ENCODE results near the gene POLR1G. TPM values are rescaled to one million over a fixed set of nuclear protein-coding genes. Genes with fewer than 3 reads are reported as not detected.

The POLR1G gene
- total RNA-seq, 4 donors from 2014 or later = 4.0 to 8.1 (median 5.6) TPM

- no peak for TF ChIP-seq POLR2A (IDR thresholded peaks at IDR 0.05)
- no peak for TF ChIP-seq CTCF (IDR thresholded peaks at IDR 0.05)
- DNase-seq (ENCODE audit: low spot score in 2 of 2) = no peak
- peak overlapping the region; percentile 50 for H3K4me3 ChIP-seq (ENCODE audit: low read depth, poor library complexity, severe bottlenecking)
- intact Hi-C loops (cut with DNase I; ENCODE audit: low total_unique reads) = no loop called here
- WGBS, 2 donors = 12 to 18% methylated on average over 5 of the region's 5 CpGs
These were observed 43.5 kb downstream of the POLR1G start for GRCh38 chr19:45450012-45450333.

- DNase-seq (ENCODE audit: low spot score in 2 of 2) = peak in 1 of 2 donors; percentile 93
- intact Hi-C loops (cut with DNase I; ENCODE audit: low total_unique reads) = no loop called here
- 1 to 2% methylated on average over 20 to 28 of the region's 28 CpGs for WGBS, 2 donors
- TF ChIP-seq CTCF (IDR thresholded peaks at IDR 0.05) = no peak
- TF ChIP-seq POLR2A (IDR thresholded peaks at IDR 0.05) = no peak
- H3K4me3 ChIP-seq (ENCODE audit: low read depth, poor library complexity, severe bottlenecking) = peak overlapping the region; percentile 42
These were observed 44.8 kb downstream of the POLR1G start for GRCh38 chr19:45451131-45451849.

GRCh38 chr19:45451850-45452387, 45.5 kb downstream of the POLR1G start:
- DNase-seq (ENCODE audit: low spot score in 2 of 2) = no peak
- intact Hi-C loops (cut with DNase I; ENCODE audit: low total_unique reads) = no loop called here
- 70 to 71% methylated on average over 12 of the region's 12 CpGs for WGBS, 2 donors
- no peak overlapping the region for H3K4me3 ChIP-seq (ENCODE audit: low read depth, poor library complexity, severe bottlenecking)
- TF ChIP-seq POLR2A (IDR thresholded peaks at IDR 0.05) (no peak), CTCF (IDR thresholded peaks at IDR 0.05) (no peak)

- peak; percentile 88 to 98 for DNase-seq (ENCODE audit: low spot score in 2 of 2)
- H3K4me3 ChIP-seq (ENCODE audit: low read depth, poor library complexity, severe bottlenecking) = no peak overlapping the region
- intact Hi-C loops (cut with DNase I; ENCODE audit: low total_unique reads) = no loop called here
- TF ChIP-seq POLR2A (IDR thresholded peaks at IDR 0.05) (no peak), CTCF (IDR thresholded peaks at IDR 0.05) (peak in 1 of 3 donors; percentile 44)
- 7 to 9% methylated on average over 27 of the region's 27 CpGs for WGBS, 2 donors
These were observed 49.5 kb downstream of the POLR1G start for GRCh38 chr19:45455707-45456499.

GRCh38 chr19:45456500-45456815, 50.0 kb downstream of the POLR1G start:
- intact Hi-C loops (cut with DNase I; ENCODE audit: low total_unique reads) = no loop called here
- no peak overlapping the region for H3K4me3 ChIP-seq (ENCODE audit: low read depth, poor library complexity, severe bottlenecking)
- DNase-seq (ENCODE audit: low spot score in 2 of 2) = no peak
- 49 to 54% methylated on average over 2 of the region's 2 CpGs for WGBS, 2 donors
- TF ChIP-seq POLR2A (IDR thresholded peaks at IDR 0.05) = no peak
- TF ChIP-seq CTCF (IDR thresholded peaks at IDR 0.05) = no peak

Data from lower leg skin (tissue), 4 donors.